Karpas-422 (cell line): ENCODE data around the gene FAM72C. TPM values are rescaled to one million over a fixed set of nuclear protein-coding genes. Genes with fewer than 3 reads are reported as not detected.

ENCODE experiments used
- small RNA-seq: library from RNA; depleted of rRNA; stranded (forward); fragments of <200 nt; gene quantifications from one replicate; pipeline ENCODE3, GENCODE V24; 2014
- total RNA-seq: library from RNA; depleted of rRNA; stranded (reverse); fragments of >200 nt; shearing (Covaris generic); gene quantifications from 2 replicates; pipeline ENCODE4 v1.2.3, GENCODE V29; 2014; ENCODE audit warnings: low replicate concordance

Gene FAM72C
- total RNA-seq, 1 experiment from 2014 or later: 24.2 TPM

Small RNAs within 50 kb of the gene (small RNA-seq; reads per million reads assigned to genes)
- gene HIST2H3PS2: not detected
